SJCRH30 (cell line): Measurements from ENCODE around the gene POTEF. TPM values are rescaled to one million over a fixed set of nuclear protein-coding genes. Genes with fewer than 3 reads are reported as not detected.
"Not testable (repeated sequence)": the region's sequence is repeated elsewhere in the genome, so short reads cannot be mapped to it uniquely, and the experiment has no call there.

Source experiments
- DNase-seq, 2 experiments: peaks; one replicate each; pipeline ENCODE4 v3.0.0-alpha.2; 2015 to 2020
- H3K27ac ChIP-seq: fragments of 250-450 bp; sonication (Bioruptor Pico); 2 replicates; pipeline ENCODE4 v1.5.1; 2020; ENCODE audit warnings: mild to moderate bottlenecking, moderate library complexity
- H3K27me3 ChIP-seq: fragments of 250-450 bp; sonication (Bioruptor Pico); 2 replicates; pipeline ENCODE4 v1.5.1; 2020; ENCODE audit warnings: mild to moderate bottlenecking, moderate library complexity
- H3K36me3 ChIP-seq: fragments of 250-450 bp; sonication (Bioruptor Pico); 2 replicates; pipeline ENCODE4 v1.5.1; 2020; ENCODE audit warnings: mild to moderate bottlenecking, moderate library complexity
- H3K4me1 ChIP-seq: fragments of 250-450 bp; sonication (Bioruptor Pico); 2 replicates; pipeline ENCODE4 v1.5.1; 2020; ENCODE audit warnings: mild to moderate bottlenecking, moderate library complexity
- H3K4me3 ChIP-seq: fragments of 250-450 bp; sonication (Bioruptor Pico); 2 replicates; pipeline ENCODE4 v1.5.1; 2020; ENCODE audit warnings: mild to moderate bottlenecking, moderate library complexity
- H3K9me3 ChIP-seq: fragments of 250-450 bp; sonication (Bioruptor Pico); replicated peaks from 2 replicates; pipeline ENCODE4 v1.5.1; 2020; ENCODE audit warnings: mild to moderate bottlenecking, moderate library complexity
- total RNA-seq: library from RNA; depleted of rRNA; stranded (reverse); fragments of >200 nt; shearing (Covaris generic); gene quantifications from 2 replicates; pipeline ENCODE4 v1.2.3, GENCODE V29; 2014; rRNA removed

Gene POTEF
- total RNA-seq, 1 experiment from 2014 or later, result 11.5 TPM

GRCh38 chr2:130062645-130063044, 66.4 kb downstream of the POTEF start:
- not testable (repeated sequence) for H3K4me3 ChIP-seq, H3K27me3 ChIP-seq, H3K36me3 ChIP-seq, H3K27ac ChIP-seq, H3K4me1 ChIP-seq, DNase-seq, H3K9me3 ChIP-seq

GRCh38 chr2:130059982-130060381, 69.0 kb downstream of the POTEF start:
- H3K36me3 ChIP-seq, H3K9me3 ChIP-seq, DNase-seq, H3K4me1 ChIP-seq, H3K27ac ChIP-seq, H3K4me3 ChIP-seq, H3K27me3 ChIP-seq: not testable (repeated sequence)

GRCh38 chr2:130056336-130056735, 72.7 kb downstream of the POTEF start:
- H3K36me3 ChIP-seq, H3K4me3 ChIP-seq, H3K27me3 ChIP-seq, H3K9me3 ChIP-seq, DNase-seq, H3K27ac ChIP-seq, H3K4me1 ChIP-seq: not testable (repeated sequence)

DNA sequence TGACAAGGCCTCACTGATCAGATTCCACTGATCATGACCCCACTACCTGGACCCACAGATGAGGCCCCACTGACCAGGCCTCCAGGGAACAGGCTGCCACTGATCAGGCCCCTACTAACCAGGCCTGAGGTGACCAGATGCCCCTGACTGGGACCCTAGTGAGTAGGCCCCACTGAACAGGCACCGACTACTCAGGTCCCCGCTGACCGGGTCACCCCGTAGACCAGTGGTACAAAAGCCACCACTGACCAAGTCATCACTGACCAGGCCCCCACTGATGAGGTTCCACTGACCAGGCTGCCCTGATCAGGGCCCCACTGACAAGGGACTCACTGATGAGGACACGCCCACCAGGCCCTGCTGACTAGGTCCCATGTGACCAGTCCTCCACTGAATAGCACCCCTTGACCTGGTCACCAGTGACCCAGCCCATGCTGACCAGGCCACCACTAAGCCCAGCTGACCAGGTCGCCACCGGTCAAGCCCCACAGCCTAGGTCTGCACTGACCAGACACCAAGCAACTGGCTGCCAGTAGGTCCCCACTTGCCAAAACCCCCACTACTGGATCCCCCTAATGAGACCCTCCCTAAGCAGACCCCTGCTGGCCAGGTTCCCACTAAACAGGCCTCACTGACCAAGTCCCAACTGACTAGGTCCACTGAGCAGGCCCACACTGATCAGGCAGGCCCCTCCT, 75.7 kb downstream of the POTEF start:
- not testable (repeated sequence) for H3K36me3 ChIP-seq, H3K4me3 ChIP-seq, H3K4me1 ChIP-seq, H3K9me3 ChIP-seq, DNase-seq, H3K27ac ChIP-seq, H3K27me3 ChIP-seq

GRCh38 chr2:130052376-130052775, 76.6 kb downstream of the POTEF start:
- H3K4me1 ChIP-seq, H3K27me3 ChIP-seq, H3K36me3 ChIP-seq, H3K9me3 ChIP-seq, H3K4me3 ChIP-seq, DNase-seq, H3K27ac ChIP-seq: not testable (repeated sequence)

GRCh38 chr2:130048422-130048821, 80.6 kb downstream of the POTEF start:
- DNase-seq, H3K4me1 ChIP-seq, H3K36me3 ChIP-seq, H3K9me3 ChIP-seq, H3K27ac ChIP-seq, H3K27me3 ChIP-seq, H3K4me3 ChIP-seq: not testable (repeated sequence)

- H3K4me3 ChIP-seq, H3K9me3 ChIP-seq, H3K27ac ChIP-seq, H3K4me1 ChIP-seq, H3K36me3 ChIP-seq, H3K27me3 ChIP-seq, DNase-seq: not testable (repeated sequence)
Measured at GRCh38 chr2:130038265-130038603, 90.8 kb downstream of the POTEF start.

GRCh38 chr2:130025931-130026330, 103.1 kb downstream of the POTEF start:
- not testable (repeated sequence) for H3K36me3 ChIP-seq, H3K27me3 ChIP-seq, H3K9me3 ChIP-seq

More at GRCh38 chr2:130025931-130026330, 103.1 kb downstream of the POTEF start:
- not testable (repeated sequence) for DNase-seq, H3K27ac ChIP-seq, H3K4me3 ChIP-seq, H3K4me1 ChIP-seq

Other genes starting within 250 kb of the POTEF start
- gene RAB6C, start 149.6 kb downstream of the POTEF start, total RNA-seq, result not detected in 2 replicates
- gene CCDC74B, start 15.9 kb upstream of the POTEF start, total RNA-seq, result 2.2 and 2.7 TPM in 2 replicates
- 62.0 and 67.5 TPM in 2 replicates for gene SMPD4, start 52.4 kb upstream of the POTEF start, total RNA-seq
- 63.2 and 99.3 TPM in 2 replicates for gene MZT2B, start 53.0 kb upstream of the POTEF start, total RNA-seq
- not detected in 2 replicates for gene TUBA3E, start 69.2 kb upstream of the POTEF start, total RNA-seq
- gene IMP4, start 213.7 kb upstream of the POTEF start, total RNA-seq, result 74.0 and 77.6 TPM in 2 replicates
- gene PTPN18, start 226.8 kb upstream of the POTEF start, total RNA-seq, result 15.4 and 18.6 TPM in 2 replicates